ENCODE data around the gene RUSC2. TPM values are rescaled to one million over a fixed set of nuclear protein-coding genes. Genes with fewer than 3 reads are reported as not detected.

The RUSC2 gene
- total and polyA plus RNA-seq, 2 of the 13 experiments (the other 11 are each of a cell fraction or from before 2014, with no cell fraction given): 2.8 to 3.3 TPM

- WGBS (ENCODE audit: low lambda C conversion rate): 20% methylated on average over 10 of the region's 10 CpGs
- Histone ChIP-seq H3K4me3 (replicated peaks in 1 of 3; ENCODE audit: insufficient read depth in 1 of 3, low read depth in 2 of 3, low read length in 3 of 3) (peak overlapping the region; percentile 76 to 97 (median 87)), H3K9ac (ENCODE audit: insufficient read depth, low read depth, low read length) (peak overlapping the region; percentile 76), H3K79me2 (ENCODE audit: insufficient read depth, low read length) (peaks cover 7% of the 10 kb centered on the region), H4K20me1 (ENCODE audit: insufficient read depth, low read length) (0 out of 2 replicates have a peak, but pooled peaks cover 3% of the 10 kb centered on the region), H2AFZ (ENCODE audit: low read length) (peak overlapping the region; percentile 78), H3K27ac (ENCODE audit: extremely low read length, insufficient read depth, low read length) (peak overlapping the region; percentile 71), H3K4me2 (ENCODE audit: low read depth, low read length) (peak overlapping the region; percentile 93), H3K4me1 (ENCODE audit: insufficient read depth, low read length) (peaks cover 30% of the 10 kb centered on the region), H3K27me3 (ENCODE audit: control insufficient read depth in 1 of 2, insufficient read depth in 2 of 2, low read length in 2 of 2) (no peaks in the 10 kb centered on the region), H3K9me3 (ENCODE audit: low read length) (no peaks in the 10 kb centered on the region), H3K36me3 (replicated peaks in 1 of 2; ENCODE audit: control insufficient read depth in 1 of 2, insufficient read depth in 2 of 2, low read length in 2 of 2) (no peaks in the 10 kb centered on the region)
- ChIA-PET POLR2A (interaction anchor here (1.0 to 1.6 kb wide), 8 partner anchors 30 to 244 kb away, joined by 3 to 15 read pairs (median 4); partner anchors contain the start of genes CREB3 and TLN1), CTCF (ENCODE audit: low intra/inter-chr PET ratio, low total read pairs) (interaction anchor here (1.3 to 3.7 kb wide), 2 partner anchors 22 to 65 kb away, joined by 3 to 26 read pairs; no protein-coding TSS in a partner anchor)
- TSS peak; percentile 79 for BruUV-seq (replicated peaks)
- ATAC-seq: peak; percentile 25; the same call in 2 of the 3 replicates
- DNase-seq (ENCODE audit: low spot score): peak; percentile 52
- intact Hi-C loops (cut with micrococcal nuclease; ENCODE audit: unreplicated experiment): loop anchor here (2.0 kb wide), 1 partner anchor 66 kb away; no protein-coding TSS in a partner anchor
- peak; percentile 46 for FAIRE-seq
- in situ Hi-C loops (cut with HindIII; ENCODE audit: extremely low pct_ligation_motif_present, low pct_unique_long_range_greater_than_20kb): loop anchor here (5.0 kb wide), 1 partner anchor 64 kb away; no protein-coding TSS in a partner anchor
- TF ChIP-seq NFYC (CRISPR knock-in tag; IDR thresholded peaks at IDR 0.05) (peak; percentile 71), TEAD3 (CRISPR knock-in tag; optimal IDR thresholded peaks at IDR 0.05; ENCODE audit: borderline replicate concordance) (peak; percentile 4), SP4 (CRISPR knock-in tag; IDR thresholded peaks at IDR 0.05) (no peak), NFYB (CRISPR knock-in tag; IDR thresholded peaks at IDR 0.05) (peak; percentile 82), ZNF781 (CRISPR knock-in tag; IDR thresholded peaks at IDR 0.05; ENCODE audit: borderline replicate concordance, not compliant biosample characterization) (peak; percentile 28), THAP9 (CRISPR knock-in tag; IDR thresholded peaks at IDR 0.05; ENCODE audit: borderline replicate concordance) (0 out of 2 replicates have a peak, but pooled peaks have one; percentile 0), HOXA5 (CRISPR knock-in tag; IDR thresholded peaks at IDR 0.05) (0 out of 2 replicates have a peak, but pooled peaks have one; percentile 14), JDP2 (CRISPR knock-in tag; IDR thresholded peaks at IDR 0.05; ENCODE audit: borderline replicate concordance) (no peak), KAT8 (CRISPR knock-in tag; IDR thresholded peaks at IDR 0.05) (no peak), ZNF577 (CRISPR knock-in tag; IDR thresholded peaks at IDR 0.05; ENCODE audit: borderline replicate concordance, low read depth) (no peak), ZEB1 (IDR thresholded peaks at IDR 0.05; ENCODE audit: insufficient replicate concordance, low read depth) (peak; percentile 59), POLR2A (IDR thresholded peaks at IDR 0.05; ENCODE audit: insufficient read depth in 1 of 2, low read depth in 2 of 2, low read length in 2 of 2) (0 out of 4 replicates have a peak, but pooled peaks of 1 of the 2 experiments have one; percentile 6), ZNF143 (CRISPR knock-in tag; IDR thresholded peaks at IDR 0.05) (peak; percentile 75), ZFP1 (CRISPR knock-in tag; IDR thresholded peaks at IDR 0.05) (0 out of 2 replicates have a peak, but pooled peaks have one; percentile 19), HNF4G (IDR thresholded peaks at IDR 0.05; ENCODE audit: borderline replicate concordance, low read depth, low read length) (peak; percentile 54), HNF4G (CRISPR knock-in tag; IDR thresholded peaks at IDR 0.05; ENCODE audit: borderline replicate concordance, low read depth) (no peak), ZNF552 (CRISPR knock-in tag; IDR thresholded peaks at IDR 0.05; ENCODE audit: borderline replicate concordance) (no peak), NONO (IDR thresholded peaks at IDR 0.05) (no peak), NONO (CRISPR knock-in tag; conservative IDR thresholded peaks at IDR 0.05) (no peak)
Measured at GRCh38 chr9:35488566-35489312, 1.2 kb upstream of the RUSC2 start.
